Stimulated activated CD8-positive, alpha-beta memory T cell treated with anti-CD3 and anti-CD28 coated beads, Interleukin-7, amount 100 ng/mL, for 48 hours (primary cell): ENCODE results near the gene SH2D7.

Source experiments
- DNase-seq, 2 donors: peaks; one replicate each; pipeline ENCODE4 v3.0.0-alpha.2; 2020; ENCODE audit warnings: low read depth in 1 of 2; ENCODE audit errors: extremely low read depth in 1 of 2

Gene SH2D7

DNA sequence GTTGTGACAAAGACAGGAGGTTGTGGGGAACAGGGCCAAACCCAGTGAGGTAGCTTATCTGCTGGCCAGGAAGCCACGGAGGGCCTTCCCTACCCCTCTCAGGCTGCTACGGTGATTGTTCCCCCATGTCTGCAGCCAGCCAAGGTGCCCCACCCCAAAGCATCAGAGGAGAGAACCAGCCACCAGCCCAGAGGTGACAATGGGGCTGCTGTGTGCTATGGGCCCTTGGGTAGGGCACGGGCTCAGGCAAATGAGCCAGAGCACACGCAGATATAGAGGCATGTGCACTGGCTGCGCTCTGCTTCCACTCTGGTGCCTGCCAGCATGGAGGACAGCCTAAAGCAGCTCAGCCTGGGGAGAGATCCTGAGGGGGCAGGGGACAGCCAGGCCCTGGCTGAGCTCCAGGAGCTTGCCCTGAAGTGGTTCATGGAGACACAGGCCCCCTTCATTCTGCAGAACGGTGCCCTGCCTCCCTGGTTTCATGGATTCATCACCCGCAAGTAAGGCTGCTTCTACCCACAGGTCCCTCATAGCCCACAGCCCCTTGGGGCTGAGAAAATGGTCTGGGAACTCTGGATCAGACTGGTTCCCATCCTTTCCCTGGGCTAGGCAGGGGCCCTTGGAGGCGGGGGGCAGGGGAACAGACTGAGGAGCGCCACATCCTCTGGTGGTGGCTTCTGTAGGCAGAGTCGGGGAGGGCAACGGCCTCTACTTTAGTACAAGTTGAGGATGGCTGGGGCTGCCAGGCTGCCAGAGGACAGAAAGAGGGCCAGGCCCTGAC lies at the start of gene SH2D7:
Gene SH2D7 (plus strand): TSS at position 301 of the 781 bp plus-strand sequence. CDS start 24 bp downstream, at position 325.
- no peak for DNase-seq

DNA sequence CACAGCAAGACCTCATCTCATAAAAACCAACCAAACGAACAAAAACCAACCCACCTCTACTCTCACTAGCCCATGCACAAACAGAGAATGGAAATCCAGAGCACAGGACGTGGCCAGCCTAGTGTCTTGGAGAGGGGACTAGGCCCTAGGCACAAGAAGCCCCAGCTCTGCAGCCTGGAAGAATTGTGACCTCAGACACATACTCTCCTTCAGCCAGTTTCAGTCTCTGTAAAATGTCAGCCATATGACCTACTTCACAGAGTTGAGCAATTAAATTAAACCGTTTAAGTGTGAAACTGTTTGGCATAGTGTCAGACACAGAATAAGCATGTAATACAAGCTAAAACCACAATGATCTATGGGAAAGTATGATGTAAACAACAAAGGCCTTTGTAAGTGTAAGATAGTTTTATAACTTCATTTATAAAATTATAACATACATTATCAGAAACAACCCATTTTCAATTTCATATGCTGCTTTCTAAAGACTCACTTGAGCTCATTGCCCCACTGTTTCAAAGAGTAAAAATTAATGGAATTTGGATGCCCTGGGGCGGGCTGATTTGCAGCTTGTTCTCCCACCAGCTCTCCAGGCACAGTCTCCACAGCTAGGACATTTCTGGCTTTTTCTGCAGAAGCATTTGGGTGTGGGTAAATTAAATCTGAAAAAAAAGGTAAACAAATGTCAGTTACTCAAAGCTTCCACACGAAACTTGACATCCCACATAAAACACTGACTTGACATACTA lies 47.8 kb upstream of the SH2D7 start:
- DNase-seq: no peak

- DNase-seq: no peak
Measured at GRCh38 chr15:78045189-78045588, 47.2 kb upstream of the SH2D7 start.

GRCh38 chr15:78046796-78047341 lies 45.5 kb upstream of the SH2D7 start:
- DNase-seq: no peak

GRCh38 chr15:78047761-78048627 lies 44.4 kb upstream of the SH2D7 start:
- DNase-seq: no peak

GRCh38 chr15:78048628-78048920 lies 43.8 kb upstream of the SH2D7 start:
- no peak for DNase-seq

GRCh38 chr15:78049691-78050440 lies 42.5 kb upstream of the SH2D7 start:
- DNase-seq: peak in 1 of 2 donors; percentile 76

DNA sequence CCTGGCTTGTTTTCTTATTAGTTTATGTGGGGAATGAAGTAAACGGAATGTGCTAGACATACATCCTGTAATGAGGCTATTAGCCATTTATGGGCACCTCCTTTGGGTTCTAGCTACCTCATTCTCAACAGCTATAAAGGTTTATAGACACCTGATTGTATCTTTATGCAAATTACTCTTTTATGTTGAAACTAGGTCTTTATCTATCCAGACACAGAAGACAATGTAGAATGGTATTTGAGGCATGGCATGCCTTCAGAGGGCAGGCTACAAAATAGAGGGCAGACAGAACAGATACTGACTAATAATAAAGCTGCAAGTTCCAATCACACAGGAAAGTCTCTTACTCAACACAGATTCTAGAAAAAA lies 41.9 kb upstream of the SH2D7 start:
- no peak for DNase-seq

DNA sequence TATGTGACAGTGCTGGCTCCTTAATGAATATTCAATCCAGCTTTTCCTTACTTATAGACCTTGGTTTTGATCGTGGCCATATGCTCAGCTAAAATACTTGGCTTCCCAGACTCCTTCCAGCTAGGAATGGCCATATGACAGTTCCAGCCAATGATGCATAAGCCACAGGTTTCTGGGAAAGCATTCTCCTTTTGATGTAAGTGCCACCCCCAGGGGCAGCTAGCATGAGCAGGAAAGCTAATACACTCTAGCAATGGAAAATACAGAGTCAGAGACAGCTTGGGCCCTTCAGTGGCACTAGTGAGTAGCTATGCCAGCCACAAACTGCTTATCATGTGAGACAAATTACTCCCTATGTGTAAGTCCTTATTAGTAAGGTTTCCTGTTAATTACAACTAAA lies 41.5 kb upstream of the SH2D7 start:
- no peak for DNase-seq

DNA sequence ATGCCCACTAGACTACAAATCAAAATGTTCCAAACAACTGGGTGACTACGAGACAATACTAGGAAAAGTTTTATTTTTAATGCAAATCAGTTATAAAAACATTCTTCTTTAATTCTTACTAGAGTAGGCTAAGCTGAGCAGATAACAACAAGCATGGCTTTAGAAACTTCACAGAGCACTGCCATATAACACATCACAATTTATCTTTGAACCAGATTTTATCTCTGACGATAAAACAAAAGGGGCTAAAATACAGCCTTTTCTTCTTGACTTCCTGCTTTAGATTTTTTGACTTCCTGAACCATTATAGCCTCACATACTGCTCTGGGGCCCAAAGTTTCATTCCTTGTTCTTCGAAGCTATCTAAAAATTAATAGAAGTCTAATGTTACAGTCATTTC lies 40.8 kb upstream of the SH2D7 start:
- no peak for DNase-seq

DNA sequence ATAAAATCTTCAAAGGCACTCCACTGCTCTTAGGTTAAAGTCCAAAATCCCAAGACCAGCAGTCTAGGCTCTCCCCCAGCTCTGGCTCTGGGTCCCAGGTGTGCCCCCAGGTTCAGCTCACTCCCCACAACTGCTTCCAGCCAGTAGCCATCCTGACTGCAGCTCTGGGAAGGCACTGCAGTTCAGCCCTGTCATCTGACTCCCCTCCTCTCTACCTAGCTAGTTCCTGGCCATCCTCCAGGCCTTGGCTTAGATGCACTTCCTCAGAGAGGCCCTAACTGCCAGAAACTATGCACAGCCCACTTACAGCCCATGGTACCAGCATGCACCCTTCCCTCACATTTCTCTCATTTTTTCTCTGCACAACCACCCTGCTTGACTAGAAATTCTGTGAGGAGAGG lies 40.4 kb upstream of the SH2D7 start:
- no peak for DNase-seq

GRCh38 chr15:78052545-78052944 lies 39.8 kb upstream of the SH2D7 start:
- DNase-seq: no peak

DNA sequence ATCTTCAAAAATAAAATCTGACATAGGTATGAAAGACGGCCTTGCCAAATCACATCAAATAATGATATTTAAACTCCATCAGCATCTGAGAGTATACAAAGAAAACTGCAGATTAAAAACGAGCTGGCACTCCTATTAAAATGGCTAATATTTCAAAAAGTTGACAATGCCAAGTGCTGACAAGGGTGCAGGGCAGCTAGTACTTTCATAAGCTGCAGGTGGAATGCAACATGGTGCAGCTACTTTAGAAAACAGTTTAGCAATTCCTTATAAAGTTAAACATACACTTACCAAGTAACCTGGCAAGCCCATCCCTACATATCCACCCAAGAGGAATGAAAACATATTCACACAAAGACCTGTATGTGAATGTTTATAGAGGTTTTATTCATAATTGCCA lies 37.8 kb upstream of the SH2D7 start:
- DNase-seq: no peak

DNA sequence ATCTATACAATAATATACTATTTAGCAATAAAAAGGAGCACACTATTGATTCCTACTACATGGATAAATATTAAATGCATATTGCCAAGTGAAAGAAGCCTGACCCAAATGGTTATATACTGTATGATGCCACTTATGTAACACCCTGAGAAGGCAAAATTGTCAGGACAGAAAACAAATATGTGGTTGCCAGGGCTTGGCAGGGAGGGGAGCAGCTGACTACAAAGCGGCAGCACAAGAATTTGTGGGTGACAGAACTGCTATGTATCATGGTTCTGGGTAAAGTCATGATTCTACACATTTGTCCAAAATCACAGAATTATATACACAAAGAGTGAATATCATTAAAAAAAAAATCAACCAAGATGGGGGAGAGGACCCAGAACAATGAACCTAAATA lies 37.4 kb upstream of the SH2D7 start:
- DNase-seq: no peak

GRCh38 chr15:78055919-78056713 lies 36.2 kb upstream of the SH2D7 start:
- no peak for DNase-seq

- no peak for DNase-seq
Measured at GRCh38 chr15:78056714-78057269, 35.6 kb upstream of the SH2D7 start.

DNA sequence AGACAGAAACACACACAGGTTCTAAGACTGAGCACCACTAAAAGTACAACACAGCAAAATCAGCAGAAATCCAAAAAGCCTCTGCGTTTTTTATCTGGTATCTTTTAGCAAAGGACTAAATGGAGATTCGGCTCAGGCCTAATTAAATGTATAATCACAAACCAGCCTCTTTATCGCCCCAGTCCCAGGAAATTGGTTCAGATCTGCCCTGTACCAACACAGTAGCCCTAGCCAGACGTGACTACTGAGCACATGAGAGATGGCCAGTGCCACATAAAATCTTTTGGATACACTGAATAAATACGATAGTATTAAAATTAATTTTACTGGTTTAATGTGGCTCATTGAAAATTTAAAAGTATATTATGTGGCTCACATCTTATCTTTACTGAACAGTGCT lies 34.6 kb upstream of the SH2D7 start:
- no peak for DNase-seq

DNA sequence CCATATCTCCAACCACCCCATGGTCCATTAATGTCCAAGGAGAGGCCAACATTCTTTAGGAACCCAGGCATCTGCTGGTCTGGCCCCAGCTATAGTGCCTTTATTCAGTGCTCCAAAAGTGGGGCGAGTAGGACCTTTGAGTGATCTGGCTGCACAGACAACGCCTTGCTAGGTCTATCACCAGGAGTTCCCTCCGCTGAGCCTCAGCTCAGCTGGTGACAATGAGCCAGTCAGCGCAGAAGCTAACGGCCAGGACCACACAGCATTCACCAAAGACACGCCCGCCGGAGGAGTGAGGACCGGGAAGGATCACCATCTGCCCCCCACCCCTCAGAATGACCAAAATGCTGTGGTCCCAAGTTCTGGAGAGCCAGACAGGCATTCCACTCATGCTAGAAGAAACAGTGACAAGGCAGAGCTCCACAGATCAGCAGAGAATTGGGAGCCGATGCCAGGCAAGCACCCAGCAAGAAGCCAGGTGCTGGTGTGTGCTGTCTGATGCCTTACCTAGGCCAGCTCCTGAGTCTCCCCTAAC lies 33.9 kb upstream of the SH2D7 start:
- no peak for DNase-seq

- DNase-seq: no peak
Measured at GRCh38 chr15:78059110-78059839, 33.1 kb upstream of the SH2D7 start.
